Measurements from ENCODE around the gene FLRT2.

- no peak for TF ChIP-seq CTCF (IDR thresholded peaks at IDR 0.05)
- no peak for TF ChIP-seq ZBTB21 (CRISPR knock-in tag; IDR thresholded peaks at IDR 0.05; ENCODE audit: borderline replicate concordance)
- TF ChIP-seq E2F1 (CRISPR knock-in tag; IDR thresholded peaks at IDR 0.05): no peak
- TF ChIP-seq MAX (CRISPR knock-in tag; IDR thresholded peaks at IDR 0.05): no peak
- no peak for TF ChIP-seq ATF2 (CRISPR knock-in tag; IDR thresholded peaks at IDR 0.05; ENCODE audit: borderline replicate concordance, low read depth)
- TF ChIP-seq RELA (CRISPR knock-in tag; IDR thresholded peaks at IDR 0.05; ENCODE audit: borderline replicate concordance): no peak
- no peak for TF ChIP-seq ZNF138 (CRISPR knock-in tag; conservative IDR thresholded peaks at IDR 0.05)
Measured at GRCh38 chr14:85601246-85601645, 71.3 kb downstream of the FLRT2 start.
